Measurements from ENCODE around the gene PRC1. TPM values are rescaled to one million over a fixed set of nuclear protein-coding genes. Genes with fewer than 3 reads are reported as not detected.
"Not testable (repeated sequence)": the region's sequence is repeated elsewhere in the genome, so short reads cannot be mapped to it uniquely, and the experiment has no call there.

The PRC1 gene
- total and polyA plus RNA-seq, 8 donors = 3.9 to 12.7 (median 5.0) TPM

- Histone ChIP-seq H3K36me3 (no peaks in the 10 kb centered on the region), H3K4me3 (peak within 1 kb of the TSS; percentile 83 to 94 (median 90)), H3K4me1 (peaks cover 3 to 18% (median 8%) of the 10 kb centered on the region in 3 donors), H3K9me3 (no peaks in the 10 kb centered on the region), H3K27me3 (no peaks in the 10 kb centered on the region), H3K27ac (peak within 1 kb of the TSS; percentile 26 to 73 (median 48))
- no peak for FAIRE-seq
- WGBS, 2 donors = 0 to 1% methylated on average over 44 to 48 of the region's 48 CpGs
- intact Hi-C loops (cut with DNase I) = no loop called here
- peak; percentile 93 to 96 (median 96) for ATAC-seq
- no peak for TF ChIP-seq CTCF (IDR thresholded peaks at IDR 0.05)
- peak; percentile 71 to 89 (median 82) for DNase-seq
Observed at GRCh38 chr15:91022075-91022831, 27.9 kb upstream of the PRC1 start, which contains the start of gene VPS33B. VPS33B (minus strand) TSS chr15:91022594; CDS start chr15:91022249, 345 bp downstream.

GRCh38 chr15:91021516-91022074, 27.3 kb upstream of the PRC1 start:
- WGBS, 2 donors = 7 to 8% methylated on average over 4 of the region's 4 CpGs
- ATAC-seq = peak in 3 of 4 donors; percentile 2 to 21 (median 6)
- no peaks in the 10 kb centered on the region for H3K9me3 ChIP-seq
- H3K36me3 ChIP-seq = no peaks in the 10 kb centered on the region
- intact Hi-C loops (cut with DNase I) = no loop called here
- H3K27me3 ChIP-seq = no peaks in the 10 kb centered on the region
- TF ChIP-seq CTCF (IDR thresholded peaks at IDR 0.05) = no peak
- no peak for FAIRE-seq
- peak overlapping the region in 1 of 4 donors; percentile 65 for H3K27ac ChIP-seq
- no peak for DNase-seq
- peaks cover 3 to 18% (median 8%) of the 10 kb centered on the region in 3 donors for H3K4me1 ChIP-seq
- peak overlapping the region; percentile 83 to 94 (median 90) for H3K4me3 ChIP-seq

GRCh38 chr15:91018158-91018557, 23.8 kb upstream of the PRC1 start:
- Histone ChIP-seq H3K9me3 (no peaks in the 10 kb centered on the region), H3K36me3 (no peaks in the 10 kb centered on the region), H3K4me1 (peaks cover 3 to 17% (median 8%) of the 10 kb centered on the region in 3 donors), H3K27me3 (no peaks in the 10 kb centered on the region), H3K4me3 (no peak overlapping the region), H3K27ac (no peak overlapping the region)
- no peak for TF ChIP-seq CTCF (IDR thresholded peaks at IDR 0.05)
- DNase-seq = no peak
- FAIRE-seq = no peak
- intact Hi-C loops (cut with DNase I) = no loop called here
- ATAC-seq = no peak
- WGBS, 2 donors = 73 to 77% methylated on average over 3 of the region's 3 CpGs

- ATAC-seq (no peak), FAIRE-seq (no peak), DNase-seq (no peak)
- H3K4me1 ChIP-seq = peaks cover 6 to 13% (median 10%) of the 10 kb centered on the region in 3 donors
- H3K9me3 ChIP-seq = no peaks in the 10 kb centered on the region
- no peak overlapping the region for H3K27ac ChIP-seq
- WGBS, 2 donors = 66 to 71% methylated on average over 5 of the region's 5 CpGs
- H3K4me3 ChIP-seq = no peak overlapping the region
- no peaks in the 10 kb centered on the region for H3K36me3 ChIP-seq
- intact Hi-C loops (cut with DNase I) = no loop called here
- no peaks in the 10 kb centered on the region for H3K27me3 ChIP-seq
- no peak for TF ChIP-seq CTCF (IDR thresholded peaks at IDR 0.05)
Observed at GRCh38 chr15:91017716-91018115, 23.4 kb upstream of the PRC1 start.

- DNase-seq (peak in 3 of 6 donors; percentile 49 to 62 (median 57)), ATAC-seq (peak; percentile 69 to 90 (median 84))
- H3K27me3 ChIP-seq; FAIRE-seq; H3K36me3 ChIP-seq; intact Hi-C loops (cut with DNase I); H3K9me3 ChIP-seq; H3K4me3 ChIP-seq: not testable (repeated sequence)
- whole genome bisulfite sequencing, 2 donors = 67 to 71% methylated on average over 10 of the region's 10 CpGs
- Histone ChIP-seq H3K4me1 (peaks cover 8 to 17% (median 10%) of the 10 kb centered on the region in 3 donors), H3K27ac (peak overlapping the region; percentile 35 to 73 (median 65))
Observed at GRCh38 chr15:91013701-91014100, 19.4 kb upstream of the PRC1 start.
